Measurements from ENCODE around the gene CTNNBL1.

DNA sequence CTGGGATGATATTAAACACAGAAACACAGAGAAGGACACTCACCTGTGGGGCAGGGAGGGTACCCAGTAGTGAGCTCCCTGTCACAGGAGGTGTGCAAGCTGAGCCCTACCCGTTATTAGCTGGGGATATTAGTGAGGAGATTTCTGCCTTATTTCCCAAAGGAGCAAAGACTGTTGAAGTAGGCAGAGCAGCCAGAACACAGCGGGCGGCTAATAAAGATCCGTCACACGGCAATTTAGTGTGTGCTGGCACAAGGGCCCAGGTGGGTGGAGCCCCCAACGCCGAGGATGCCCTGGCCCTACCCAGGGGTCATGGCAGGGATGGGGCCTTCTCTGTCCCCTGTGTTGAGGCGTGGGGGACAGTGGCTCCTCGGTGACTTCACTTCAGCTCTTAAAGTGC, 217.4 kb downstream of the CTNNBL1 start:
- no peak for TF ChIP-seq MXI1 (IDR thresholded peaks at IDR 0.05; ENCODE audit: borderline replicate concordance, low read depth, low read length)
- TF ChIP-seq, protein P1, sequence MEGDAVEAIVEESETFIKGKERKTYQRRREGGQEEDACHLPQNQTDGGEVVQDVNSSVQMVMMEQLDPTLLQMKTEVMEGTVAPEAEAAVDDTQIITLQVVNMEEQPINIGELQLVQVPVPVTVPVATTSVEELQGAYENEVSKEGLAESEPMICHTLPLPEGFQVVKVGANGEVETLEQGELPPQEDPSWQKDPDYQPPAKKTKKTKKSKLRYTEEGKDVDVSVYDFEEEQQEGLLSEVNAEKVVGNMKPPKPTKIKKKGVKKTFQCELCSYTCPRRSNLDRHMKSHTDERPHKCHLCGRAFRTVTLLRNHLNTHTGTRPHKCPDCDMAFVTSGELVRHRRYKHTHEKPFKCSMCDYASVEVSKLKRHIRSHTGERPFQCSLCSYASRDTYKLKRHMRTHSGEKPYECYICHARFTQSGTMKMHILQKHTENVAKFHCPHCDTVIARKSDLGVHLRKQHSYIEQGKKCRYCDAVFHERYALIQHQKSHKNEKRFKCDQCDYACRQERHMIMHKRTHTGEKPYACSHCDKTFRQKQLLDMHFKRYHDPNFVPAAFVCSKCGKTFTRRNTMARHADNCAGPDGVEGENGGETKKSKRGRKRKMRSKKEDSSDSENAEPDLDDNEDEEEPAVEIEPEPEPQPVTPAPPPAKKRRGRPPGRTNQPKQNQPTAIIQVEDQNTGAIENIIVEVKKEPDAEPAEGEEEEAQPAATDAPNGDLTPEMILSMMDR (conservative IDR thresholded peaks at IDR 0.05; ENCODE audit: low read depth, low read length), result no peak
